Occipital lobe (tissue), 2 donors: ENCODE data around the gene TEAD3. TPM values are rescaled to one million over a fixed set of nuclear protein-coding genes. Genes with fewer than 3 reads are reported as not detected.
"Not testable (repeated sequence)": the region's sequence is repeated elsewhere in the genome, so short reads cannot be mapped to it uniquely, and the experiment has no call there.

Experiments
- DNase-seq: peaks from one replicate; lab custom pipeline; 2025; lab: John Stamatoyannopoulos, UW
- total RNA-seq: library from RNA; depleted of rRNA; stranded (reverse); fragments of >200 nt; gene quantifications from one replicate; pipeline ENCODE4 v1.2.3, GENCODE V29; 2014

TEAD3 gene
- total RNA-seq, 1 donor from 2014 or later: 0.16 TPM

DNA sequence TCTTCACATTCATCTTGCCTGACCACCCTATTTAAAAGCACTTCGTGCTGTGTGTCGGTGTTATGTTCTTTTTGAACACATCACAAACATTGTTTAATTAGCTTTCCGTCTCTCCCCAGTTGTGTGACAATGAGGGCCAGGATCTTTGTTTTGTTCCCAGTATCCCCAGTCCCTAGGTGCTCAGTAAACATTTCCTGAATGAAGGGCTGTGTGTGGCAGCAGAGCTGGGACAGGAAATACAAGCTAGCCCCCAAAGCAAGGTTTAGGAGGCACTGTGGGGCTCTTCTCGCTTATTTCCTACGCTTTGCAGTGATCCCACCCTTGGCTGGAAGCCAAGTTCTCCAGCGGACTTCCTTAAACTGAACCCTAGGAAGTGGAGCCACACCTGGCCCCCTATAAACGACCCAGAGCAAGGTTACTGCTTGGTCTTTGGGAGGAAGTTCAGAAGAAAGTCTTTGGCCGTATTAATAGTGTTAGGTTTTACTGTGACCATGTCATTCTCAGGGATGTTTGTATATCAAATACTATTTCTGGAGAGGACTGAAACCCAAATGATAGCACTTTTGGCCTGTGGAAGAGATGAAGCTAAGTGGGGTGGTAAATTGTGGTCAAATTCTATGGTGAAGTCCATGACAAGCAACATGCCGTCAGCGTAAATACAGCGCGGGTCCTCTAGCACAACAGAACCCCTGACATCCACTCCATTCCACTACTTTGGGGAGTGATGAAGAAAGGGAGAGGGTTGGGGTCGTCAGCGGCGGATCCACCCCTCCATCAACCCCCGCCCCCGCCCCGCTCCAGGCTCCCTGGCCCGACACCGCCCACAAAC is 45.3 kb downstream of the TEAD3 start:
- DNase-seq: no peak

- no peak for DNase-seq
These were observed 47.5 kb downstream of the TEAD3 start for GRCh38 chr6:35449287-35449881.

DNA sequence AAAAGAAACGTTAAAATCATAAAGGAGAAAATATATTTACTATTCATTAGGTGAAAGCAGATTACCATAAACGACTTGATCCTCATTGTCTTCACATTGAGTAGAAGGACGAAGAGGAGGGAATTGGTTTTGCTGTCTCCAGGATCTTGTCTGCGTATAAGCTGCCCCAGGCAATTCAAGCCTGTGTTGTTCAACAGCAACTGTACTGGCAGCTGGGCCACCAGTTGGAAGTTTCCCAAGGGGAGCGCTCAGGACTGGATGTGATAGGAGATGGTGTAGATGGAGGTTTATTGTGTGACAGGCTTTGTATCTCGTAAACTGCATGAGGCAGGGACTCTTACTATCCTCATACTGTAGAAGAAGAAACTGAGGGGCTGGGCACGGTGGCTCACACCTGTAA is 48.7 kb downstream of the TEAD3 start:
- DNase-seq: no peak

GRCh38 chr6:35445691-35446090 is 51.2 kb downstream of the TEAD3 start:
- DNase-seq: no peak

- DNase-seq: no peak
These were observed 53.4 kb downstream of the TEAD3 start for GRCh38 chr6:35443341-35444030.

GRCh38 chr6:35442693-35443092 is 54.2 kb downstream of the TEAD3 start:
- no peak for DNase-seq

GRCh38 chr6:35441642-35442041 is 55.2 kb downstream of the TEAD3 start:
- no peak for DNase-seq

GRCh38 chr6:35441205-35441604 is 55.7 kb downstream of the TEAD3 start:
- no peak for DNase-seq

- no peak for DNase-seq
These were observed 57.6 kb downstream of the TEAD3 start for GRCh38 chr6:35439308-35439707.

DNA sequence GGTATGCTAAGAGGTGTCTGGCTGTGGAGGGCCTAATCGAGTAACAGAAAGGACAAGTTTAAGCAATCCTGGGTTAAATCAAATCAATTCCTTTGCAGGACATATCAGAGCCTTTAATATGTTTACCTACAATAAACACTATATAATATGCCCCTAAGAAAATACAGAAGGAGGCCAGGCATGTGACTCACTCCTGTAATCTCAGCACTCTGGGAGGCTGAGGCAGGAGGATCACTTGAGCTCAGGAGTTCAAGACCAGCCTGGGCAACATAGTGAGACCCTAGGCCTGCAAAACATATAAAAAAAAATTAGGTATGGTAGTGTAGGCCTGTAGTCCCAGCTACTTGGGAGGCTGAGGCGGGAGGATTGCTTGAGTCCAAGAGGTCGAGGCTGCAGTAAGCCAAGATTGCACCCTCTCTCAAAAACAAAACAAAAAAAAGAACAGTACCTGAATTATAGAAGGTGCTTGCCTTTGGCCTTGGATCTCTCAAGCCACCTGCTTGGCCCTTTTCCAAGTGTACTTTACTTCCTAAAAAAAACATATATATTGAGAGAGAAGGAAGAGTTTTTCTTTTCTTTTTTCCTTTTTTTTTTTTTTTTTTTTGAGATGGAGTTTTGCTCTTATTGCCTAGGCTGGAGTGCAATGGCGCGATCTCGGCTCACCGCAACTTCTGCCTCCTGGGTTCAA is 58.4 kb downstream of the TEAD3 start:
- not testable (repeated sequence) for DNase-seq

- no peak for DNase-seq
These were observed 60.6 kb downstream of the TEAD3 start for GRCh38 chr6:35436071-35436857.

DNA sequence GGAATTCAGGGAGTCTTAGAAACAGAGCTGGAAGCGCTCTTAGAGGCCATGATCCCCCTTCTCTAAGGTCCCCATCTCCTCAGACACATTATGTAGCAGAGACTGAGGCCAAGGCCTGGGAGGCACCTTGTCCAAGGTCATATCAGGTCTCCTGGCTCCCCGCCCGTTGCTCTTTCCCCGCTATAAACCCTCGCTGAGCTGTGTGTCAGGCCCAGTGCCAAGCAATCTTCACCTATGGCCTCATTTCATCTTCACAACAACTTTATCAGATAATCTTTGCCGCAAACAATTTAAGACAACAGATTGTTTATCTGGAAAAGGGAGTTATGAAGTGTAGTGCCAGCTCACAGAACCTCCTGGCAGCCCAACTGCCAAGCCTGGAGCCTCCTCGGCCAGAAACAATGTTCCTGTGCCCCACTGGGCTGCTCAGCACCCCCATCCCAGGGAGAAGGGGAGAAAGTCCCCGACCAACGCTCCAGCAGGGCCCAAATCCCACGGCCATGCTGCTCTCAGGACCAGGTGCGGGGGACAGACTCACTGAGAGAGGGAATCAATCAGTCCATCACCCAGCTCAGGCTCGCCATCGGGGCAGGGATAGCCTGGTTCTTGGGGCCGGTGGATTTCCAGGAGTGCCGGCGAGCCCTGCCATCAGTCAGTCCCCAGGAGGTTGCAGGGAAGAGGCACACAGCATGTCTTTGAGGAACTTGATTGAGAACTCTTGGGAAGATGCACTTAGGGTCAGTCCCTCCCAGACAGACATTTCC is 61.6 kb downstream of the TEAD3 start:
- DNase-seq: no peak

DNA sequence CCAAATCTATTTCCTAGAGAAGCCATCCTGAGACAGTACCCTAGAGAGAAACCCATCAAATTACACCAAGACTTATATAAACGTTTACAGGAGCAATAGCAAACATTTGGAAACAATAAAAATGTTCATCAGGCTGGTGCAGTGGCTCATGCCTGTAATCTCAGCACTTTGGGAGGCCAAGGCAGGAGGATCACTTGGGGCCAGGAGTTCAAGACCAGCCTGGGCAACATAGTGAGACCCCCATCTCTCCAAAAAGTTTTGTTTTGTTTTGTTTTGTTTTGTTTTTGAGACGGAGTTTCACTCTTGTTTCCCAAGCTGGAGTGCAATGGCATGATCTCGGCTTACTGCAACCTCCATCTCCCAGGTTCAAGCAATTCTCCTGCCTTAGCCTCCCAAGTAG is 64.2 kb downstream of the TEAD3 start:
- DNase-seq: not testable (repeated sequence)

GRCh38 chr6:35432291-35432690 is 64.6 kb downstream of the TEAD3 start:
- DNase-seq: no peak

DNA sequence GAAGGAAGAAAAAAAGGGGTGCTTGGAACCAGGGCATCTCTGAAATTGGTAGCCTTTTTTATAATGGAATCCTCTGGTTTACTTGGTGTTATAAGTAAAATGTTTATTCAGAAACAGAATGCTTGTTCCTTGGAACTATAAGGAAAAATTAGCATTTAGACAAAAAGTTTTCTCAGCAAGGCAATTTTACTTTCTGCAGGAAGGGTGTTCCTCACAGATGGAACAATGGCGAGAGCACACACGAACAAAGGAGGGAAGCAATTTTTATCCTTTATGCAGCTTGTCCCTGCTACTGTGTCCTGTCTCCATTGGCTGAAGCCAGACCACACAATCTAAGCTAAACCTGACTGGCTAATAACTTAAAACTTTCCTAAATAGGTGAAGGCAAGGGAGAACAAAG is 67.4 kb downstream of the TEAD3 start:
- DNase-seq: no peak

DNA sequence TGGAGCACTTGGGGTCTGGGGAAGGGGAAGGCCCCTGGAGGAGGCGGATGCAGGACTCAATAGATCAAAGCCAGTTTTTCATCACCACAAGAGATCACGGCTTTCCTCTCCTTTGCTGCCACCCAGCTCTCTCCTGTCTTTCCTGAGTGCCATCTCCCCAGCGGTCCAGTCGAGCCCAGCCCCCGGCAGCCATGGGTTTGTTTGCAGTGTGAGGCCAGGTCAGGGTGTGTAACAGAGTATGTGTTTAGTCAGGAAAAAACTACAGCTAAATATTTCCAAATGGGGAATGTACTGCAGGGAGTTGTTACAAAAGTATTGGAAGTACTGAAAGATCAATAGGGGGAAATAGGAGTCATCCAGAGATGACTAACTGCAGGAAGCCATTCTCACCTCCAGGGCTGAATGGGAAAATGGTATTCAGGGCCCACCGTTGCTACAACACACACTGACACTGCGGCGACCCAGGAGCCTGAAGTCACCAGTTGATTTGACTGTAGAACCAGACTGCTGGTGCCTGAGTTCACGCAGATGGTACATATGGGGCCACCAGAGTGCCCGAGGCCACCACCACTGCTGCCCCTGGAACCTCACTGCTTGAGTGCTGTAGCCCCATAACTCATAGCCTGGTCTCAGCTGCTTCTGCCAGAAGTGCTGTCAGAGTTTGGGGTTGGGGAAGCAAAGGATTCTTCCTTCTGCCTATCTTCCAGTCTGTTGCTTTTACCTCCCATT is 68.3 kb downstream of the TEAD3 start:
- no peak for DNase-seq

- no peak for DNase-seq
These were observed 69.0 kb downstream of the TEAD3 start for GRCh38 chr6:35427851-35428321.

GRCh38 chr6:35427435-35427834 is 69.4 kb downstream of the TEAD3 start:
- no peak for DNase-seq

DNA sequence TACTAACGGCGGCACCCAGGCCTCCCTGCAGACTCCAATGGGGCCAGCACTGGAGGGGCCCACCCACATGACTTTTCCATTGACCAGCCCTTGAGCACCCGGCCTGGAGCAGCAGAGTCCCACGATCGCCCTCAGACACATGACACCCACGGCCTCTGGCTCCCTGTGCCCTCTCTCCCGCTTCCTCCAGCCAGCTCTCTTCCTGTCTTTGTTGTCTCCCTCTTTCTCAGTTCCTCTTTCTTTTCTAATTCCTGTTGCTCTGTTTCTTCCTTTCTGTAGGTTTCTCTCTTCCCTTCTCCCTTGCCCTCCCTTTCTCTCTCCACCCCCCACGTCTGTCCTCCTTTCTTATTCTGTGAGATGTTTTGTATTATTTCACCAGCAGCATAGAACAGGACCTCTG is 70.8 kb downstream of the TEAD3 start:
- DNase-seq: no peak

GRCh38 chr6:35425284-35425683 is 71.6 kb downstream of the TEAD3 start:
- no peak for DNase-seq
